GM12873 (cell line): ENCODE data around the gene ADAMTS12.

Experiments used
- TF ChIP-seq, protein P1 (sequence below): IDR thresholded peaks from 2 replicates; pipeline ENCODE4 v1.5.1; 2012; ENCODE audit warnings: low read depth, mild to moderate bottlenecking, moderate library complexity, low read length, control low read depth; ENCODE audit not compliant: insufficient read depth; ENCODE audit errors: missing control alignments

The ADAMTS12 gene

DNA sequence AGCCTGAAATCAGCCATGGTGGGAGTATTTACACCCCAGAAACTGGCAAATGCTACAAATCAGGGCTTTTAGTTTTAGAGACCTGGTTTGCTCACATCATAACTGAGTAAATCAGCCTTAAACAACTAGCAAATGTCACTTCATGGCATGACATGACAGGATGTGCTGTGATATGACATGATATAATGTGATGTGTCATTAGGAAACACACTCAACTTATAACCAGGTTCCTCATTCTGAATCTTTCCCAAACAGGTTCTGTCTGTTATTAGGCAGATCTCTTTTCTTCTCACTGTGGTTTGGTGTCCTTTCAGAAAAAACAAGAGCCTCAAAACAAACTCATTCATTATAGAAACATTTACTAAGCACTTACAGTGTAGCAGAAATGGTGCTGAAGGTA lies 90.5 kb downstream of the ADAMTS12 start:
- TF ChIP-seq, protein P1, sequence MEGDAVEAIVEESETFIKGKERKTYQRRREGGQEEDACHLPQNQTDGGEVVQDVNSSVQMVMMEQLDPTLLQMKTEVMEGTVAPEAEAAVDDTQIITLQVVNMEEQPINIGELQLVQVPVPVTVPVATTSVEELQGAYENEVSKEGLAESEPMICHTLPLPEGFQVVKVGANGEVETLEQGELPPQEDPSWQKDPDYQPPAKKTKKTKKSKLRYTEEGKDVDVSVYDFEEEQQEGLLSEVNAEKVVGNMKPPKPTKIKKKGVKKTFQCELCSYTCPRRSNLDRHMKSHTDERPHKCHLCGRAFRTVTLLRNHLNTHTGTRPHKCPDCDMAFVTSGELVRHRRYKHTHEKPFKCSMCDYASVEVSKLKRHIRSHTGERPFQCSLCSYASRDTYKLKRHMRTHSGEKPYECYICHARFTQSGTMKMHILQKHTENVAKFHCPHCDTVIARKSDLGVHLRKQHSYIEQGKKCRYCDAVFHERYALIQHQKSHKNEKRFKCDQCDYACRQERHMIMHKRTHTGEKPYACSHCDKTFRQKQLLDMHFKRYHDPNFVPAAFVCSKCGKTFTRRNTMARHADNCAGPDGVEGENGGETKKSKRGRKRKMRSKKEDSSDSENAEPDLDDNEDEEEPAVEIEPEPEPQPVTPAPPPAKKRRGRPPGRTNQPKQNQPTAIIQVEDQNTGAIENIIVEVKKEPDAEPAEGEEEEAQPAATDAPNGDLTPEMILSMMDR: no peak

DNA sequence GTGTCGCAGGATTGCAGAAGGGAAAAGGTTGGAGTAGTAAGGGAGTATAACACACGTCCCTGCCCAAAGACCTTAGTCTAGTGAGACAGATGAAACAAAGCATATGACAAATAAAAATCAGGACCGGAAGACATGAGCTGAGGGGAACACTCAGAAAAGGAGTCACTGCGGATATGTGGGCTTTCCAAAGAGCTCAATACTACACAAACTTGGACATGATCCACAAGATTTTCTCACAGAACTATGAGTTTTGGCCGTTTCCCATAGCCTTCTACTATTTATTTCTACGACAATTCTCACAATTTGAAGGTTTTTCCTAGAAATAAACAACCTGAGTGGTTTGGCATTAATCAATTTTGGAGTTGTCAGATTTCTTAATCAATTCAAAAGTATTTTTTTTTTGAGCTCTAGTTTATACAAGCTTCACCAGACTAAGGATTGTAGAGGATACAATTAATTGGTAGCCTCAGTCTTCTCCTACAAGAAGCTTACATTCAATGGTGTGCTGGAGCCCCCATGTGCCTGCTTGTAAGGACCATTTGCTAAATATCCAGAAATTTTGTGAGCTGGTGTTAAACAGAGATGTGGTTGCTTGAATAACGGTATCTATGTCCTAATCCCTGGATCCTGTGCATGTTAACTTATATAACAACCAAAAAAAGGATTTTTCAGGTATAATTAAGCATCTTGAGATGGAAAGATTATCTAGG lies 91.4 kb downstream of the ADAMTS12 start:
- TF ChIP-seq, protein P1: no peak

GRCh38 chr5:33795496-33795895 lies 96.3 kb downstream of the ADAMTS12 start:
- TF ChIP-seq, protein P1: no peak

DNA sequence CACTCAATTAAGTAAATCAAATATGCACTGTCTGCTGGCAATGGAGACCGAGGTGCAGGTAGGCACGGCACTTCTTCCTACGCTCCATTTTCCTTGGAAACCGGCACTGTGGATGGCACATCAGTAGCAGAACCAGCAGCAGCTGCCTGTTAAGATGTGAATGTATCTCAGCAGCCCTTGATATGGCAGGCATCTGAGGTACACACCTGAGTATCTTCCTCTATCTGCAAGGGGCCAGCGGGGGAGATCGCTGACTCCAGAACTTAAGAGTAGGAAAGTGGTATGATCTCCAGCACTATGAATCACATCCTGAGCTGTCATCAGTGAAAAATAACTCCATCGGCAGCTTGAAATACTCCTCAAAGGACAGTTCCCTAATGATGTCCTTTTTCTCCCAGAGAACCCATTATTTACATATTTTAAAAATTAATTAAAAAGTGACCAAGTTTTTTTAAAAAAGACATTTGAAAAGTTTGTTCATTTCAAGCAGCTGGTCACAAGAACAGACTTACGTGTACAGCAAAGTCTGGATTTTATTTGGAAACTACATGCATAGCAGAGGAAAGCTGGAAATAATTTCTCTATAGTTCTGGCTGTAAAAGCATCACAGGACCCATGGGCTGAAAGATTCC lies 97.1 kb downstream of the ADAMTS12 start:
- TF ChIP-seq, protein P1: no peak

GRCh38 chr5:33793836-33794549 lies 97.8 kb downstream of the ADAMTS12 start:
- TF ChIP-seq, protein P1: no peak

DNA sequence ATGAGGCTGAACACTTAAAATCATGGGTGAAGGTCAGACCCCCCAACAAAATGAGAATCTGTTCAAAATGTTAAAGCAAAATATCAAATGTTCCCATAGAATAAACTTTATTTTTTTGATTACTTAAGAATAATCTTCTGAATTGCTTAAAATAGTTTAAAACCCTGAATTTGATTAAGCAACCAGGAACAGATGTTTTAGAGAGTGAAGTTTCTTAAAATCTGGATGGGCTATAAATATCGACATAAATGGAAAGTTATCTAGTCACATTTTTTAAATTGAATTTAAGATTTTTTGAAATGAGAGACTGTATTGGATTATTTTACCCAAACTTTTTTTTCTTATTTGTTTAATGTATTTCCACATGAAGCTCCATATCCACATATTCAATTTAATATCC lies 98.5 kb downstream of the ADAMTS12 start:
- TF ChIP-seq, protein P1: no peak

GRCh38 chr5:33792559-33792958 lies 99.2 kb downstream of the ADAMTS12 start:
- TF ChIP-seq, protein P1: no peak
